Posterior cingulate gyrus (tissue), 11 donors: Measurements from ENCODE around the gene AFF1.

Experiments
- DNase-seq, 10 donors: peaks; one replicate each; pipeline versions ENCODE4 v3.0.0 to v3.0.0-alpha.2; 2020 to 2021; ENCODE audit warnings: mixed read lengths in 3 of 10
- intact Hi-C: fragments of 100-400 bp; cut with DNase I; formaldehyde crosslinking; loops from one replicate; pipeline ENCODE4 v1.15.1; 2023

The AFF1 gene

GRCh38 chr4:86919561-86920223, 15.1 kb upstream of the AFF1 start:
- DNase-seq = no peak
- intact Hi-C loops = loop anchor here (5.0 kb wide), 1 partner anchor 318 kb away; no protein-coding TSS in a partner anchor

- intact Hi-C loops = loop anchor here (2.0 to 5.0 kb wide), 2 partner anchors 171 to 316 kb away; no protein-coding TSS in a partner anchor
- no peak for DNase-seq
These were observed 13.1 kb upstream of the AFF1 start for GRCh38 chr4:86921608-86922252.

- intact Hi-C loops = loop anchor here (5.0 kb wide), 1 partner anchor 312 kb away; no protein-coding TSS in a partner anchor
- DNase-seq = no peak
These were observed 10.0 kb upstream of the AFF1 start for GRCh38 chr4:86924811-86925210.

- intact Hi-C loops = no loop called here
These were observed 8.2 kb upstream of the AFF1 start for GRCh38 chr4:86926435-86927086.

GRCh38 chr4:86927843-86928395, 6.9 kb upstream of the AFF1 start:
- no peak for DNase-seq
- intact Hi-C loops = no loop called here

More at GRCh38 chr4:86926435-86927086, 8.2 kb upstream of the AFF1 start:
- no peak for DNase-seq

GRCh38 chr4:86928400-86929255, 6.2 kb upstream of the AFF1 start:
- DNase-seq = no peak
- intact Hi-C loops = no loop called here

GRCh38 chr4:86934147-86934770, 552 bp upstream of the AFF1 start:
- DNase-seq = peak in 1 of 10 donors; percentile 9
- intact Hi-C loops = loop anchor here (2.0 kb wide), 1 partner anchor 73 kb away; no protein-coding TSS in a partner anchor

GRCh38 chr4:86935566-86935852, 698 bp downstream of the AFF1 start:
- intact Hi-C loops = loop anchor here (2.0 kb wide), 1 partner anchor 71 kb away; no protein-coding TSS in a partner anchor
- DNase-seq = peak in 1 of 10 donors; percentile 24

- intact Hi-C loops = loop anchor here (2.0 kb wide), 1 partner anchor 71 kb away; no protein-coding TSS in a partner anchor
- peak in 3 of 10 donors; percentile 6 to 79 (median 16) for DNase-seq
These were observed 1.3 kb downstream of the AFF1 start for GRCh38 chr4:86935853-86936733.

- no peak for DNase-seq
- intact Hi-C loops = no loop called here
These were observed 4.1 kb downstream of the AFF1 start for GRCh38 chr4:86938771-86939520.

- DNase-seq = no peak
- intact Hi-C loops = no loop called here
These were observed 5.1 kb downstream of the AFF1 start for GRCh38 chr4:86939729-86940575.

- intact Hi-C loops = no loop called here
- no peak for DNase-seq
These were observed 6.2 kb downstream of the AFF1 start for GRCh38 chr4:86940920-86941460.

GRCh38 chr4:86942185-86942666, 7.4 kb downstream of the AFF1 start:
- intact Hi-C loops = no loop called here
- no peak for DNase-seq

GRCh38 chr4:86944964-86945781, 10.4 kb downstream of the AFF1 start:
- intact Hi-C loops = no loop called here
- no peak for DNase-seq

GRCh38 chr4:86946868-86947500, 12.2 kb downstream of the AFF1 start:
- intact Hi-C loops = no loop called here
- DNase-seq = no peak
